Osteocyte (in vitro differentiated cells): ENCODE measurements around the gene B4GALNT4. TPM values are rescaled to one million over a fixed set of nuclear protein-coding genes. Genes with fewer than 3 reads are reported as not detected.
"Not testable (repeated sequence)": the region's sequence is repeated elsewhere in the genome, so short reads cannot be mapped to it uniquely, and the experiment has no call there.

ENCODE experiments used
- DNase-seq: peaks from one replicate; pipeline ENCODE4 v3.0.0; 2021; ENCODE audit warnings: mixed read lengths; ENCODE audit not compliant: unreplicated experiment; ENCODE audit errors: extremely low spot score
- H3K27ac Mint-ChIP-seq: one replicate; pipeline ENCODE4 v1.8.0; 2021; ENCODE audit warnings: mild to moderate bottlenecking, mixed read lengths; ENCODE audit not compliant: unreplicated experiment
- H3K27me3 Mint-ChIP-seq: one replicate; pipeline ENCODE4 v1.8.0; 2021; ENCODE audit warnings: mixed read lengths; ENCODE audit not compliant: unreplicated experiment
- H3K36me3 Mint-ChIP-seq: one replicate; pipeline ENCODE4 v1.8.0; 2021; ENCODE audit warnings: mixed read lengths; ENCODE audit not compliant: unreplicated experiment
- H3K4me1 Mint-ChIP-seq: one replicate; pipeline ENCODE4 v1.8.0; 2021; ENCODE audit warnings: mixed read lengths; ENCODE audit not compliant: unreplicated experiment
- H3K4me3 Mint-ChIP-seq: one replicate; pipeline ENCODE4 v1.8.0; 2021; ENCODE audit warnings: mild to moderate bottlenecking, moderate library complexity, mixed read lengths; ENCODE audit not compliant: unreplicated experiment
- H3K9me3 Mint-ChIP-seq: one replicate; pipeline ENCODE4 v1.8.0; 2021; ENCODE audit warnings: mixed read lengths; ENCODE audit not compliant: unreplicated experiment
- CTCF ChIP-seq: fragments of 200-600 bp; sonication (generic); IDR thresholded peaks from 2 replicates; pipeline ENCODE4 v1.5.0; 2021; ENCODE audit warnings: antibody characterized with exemption, mild to moderate bottlenecking, moderate library complexity
- total RNA-seq: library from RNA; stranded (reverse); gene quantifications from 2 replicates; pipeline ENCODE4 v1.2.1, GENCODE V29; 2021

Gene B4GALNT4
- total RNA-seq, 1 donor from 2014 or later, result 63.3 TPM

- Mint-ChIP-seq H3K4me1 (peaks cover 24% of the 10 kb centered on the region), H3K4me3 (no peak overlapping the region), H3K27me3 (peaks cover 5% of the 10 kb centered on the region), H3K27ac (no peak overlapping the region), H3K36me3 (no peaks in the 10 kb centered on the region), H3K9me3 (no peaks in the 10 kb centered on the region)
- DNase-seq, result no peak
- no peak for TF ChIP-seq CTCF
Measured at GRCh38 chr11:340539-341512, 28.5 kb upstream of the B4GALNT4 start.

DNA sequence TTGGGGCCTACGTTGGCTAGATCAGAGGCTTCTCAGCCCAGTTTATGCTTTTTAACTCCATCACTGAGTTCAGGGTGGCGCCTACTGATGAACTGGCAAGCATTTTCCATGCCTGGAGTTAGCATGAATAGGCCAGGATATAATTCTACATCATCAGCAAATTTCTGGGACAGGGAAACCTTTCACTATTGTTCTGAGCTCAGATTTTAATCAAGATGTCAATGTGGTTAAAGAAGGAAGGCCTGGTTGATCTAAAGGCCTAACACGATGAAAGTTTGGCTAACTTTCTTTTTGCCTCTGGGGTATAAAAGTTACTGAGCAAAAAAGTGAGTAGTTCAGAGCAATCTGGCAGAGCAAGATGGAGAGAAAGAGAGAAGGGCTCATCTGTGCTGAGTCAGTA lies 27.0 kb upstream of the B4GALNT4 start:
- Mint-ChIP-seq H3K9me3 (no peaks in the 10 kb centered on the region), H3K4me1 (peaks cover 9% of the 10 kb centered on the region), H3K27ac (peak overlapping the region; percentile 55), H3K4me3 (no peak overlapping the region), H3K27me3 (peaks cover 5% of the 10 kb centered on the region), H3K36me3 (no peaks in the 10 kb centered on the region)
- TF ChIP-seq CTCF, result no peak
- no peak for DNase-seq

DNA sequence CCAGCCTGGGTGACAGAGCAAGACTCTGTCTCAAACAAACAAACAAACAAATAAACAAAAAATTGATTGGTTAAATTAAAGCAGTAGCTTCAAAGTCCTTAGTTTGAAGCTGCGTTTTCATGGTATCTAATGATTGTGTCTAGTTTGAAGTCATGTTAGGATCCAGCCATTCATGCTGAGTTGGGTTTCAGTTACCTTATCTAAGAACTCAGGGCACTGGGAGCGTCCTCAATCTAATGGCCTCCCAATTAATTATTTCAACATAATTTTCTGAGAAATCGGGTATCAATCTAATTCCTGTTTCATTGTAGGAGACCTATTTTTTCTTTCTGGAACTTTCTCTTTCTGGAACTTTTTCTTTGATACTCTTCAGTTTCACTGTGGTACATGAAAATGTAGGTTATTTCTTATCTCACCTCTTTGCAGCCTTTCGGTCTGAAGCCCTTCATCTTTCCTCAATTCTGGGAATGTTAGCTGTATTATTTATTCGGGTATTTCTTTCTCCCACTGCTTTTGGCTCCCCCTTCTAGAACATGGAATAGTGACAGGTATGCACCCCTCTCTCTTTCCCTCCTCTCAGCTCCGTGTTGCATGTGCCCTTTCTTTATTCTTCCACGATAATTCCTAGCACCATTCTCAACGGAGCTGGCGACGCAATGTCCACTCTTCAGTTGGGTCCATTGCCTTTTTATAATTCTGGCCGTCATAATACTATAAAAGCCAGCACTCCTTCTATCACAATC lies 24.3 kb upstream of the B4GALNT4 start:
- H3K4me1 Mint-ChIP-seq, result peaks cover 4% of the 10 kb centered on the region
- H3K36me3 Mint-ChIP-seq, result no peaks in the 10 kb centered on the region

GRCh38 chr11:346529-346928 lies 22.8 kb upstream of the B4GALNT4 start:
- Mint-ChIP-seq H3K36me3 (no peaks in the 10 kb centered on the region), H3K9me3 (no peaks in the 10 kb centered on the region)
- no peak for DNase-seq

More for the DNA sequence above, 24.3 kb upstream of the B4GALNT4 start:
- H3K9me3 Mint-ChIP-seq, result no peaks in the 10 kb centered on the region
- peaks cover 5% of the 10 kb centered on the region for H3K27me3 Mint-ChIP-seq
- H3K27ac Mint-ChIP-seq, result no peak overlapping the region
- TF ChIP-seq CTCF, result no peak
- no peak for DNase-seq
- no peak overlapping the region for H3K4me3 Mint-ChIP-seq

DNA sequence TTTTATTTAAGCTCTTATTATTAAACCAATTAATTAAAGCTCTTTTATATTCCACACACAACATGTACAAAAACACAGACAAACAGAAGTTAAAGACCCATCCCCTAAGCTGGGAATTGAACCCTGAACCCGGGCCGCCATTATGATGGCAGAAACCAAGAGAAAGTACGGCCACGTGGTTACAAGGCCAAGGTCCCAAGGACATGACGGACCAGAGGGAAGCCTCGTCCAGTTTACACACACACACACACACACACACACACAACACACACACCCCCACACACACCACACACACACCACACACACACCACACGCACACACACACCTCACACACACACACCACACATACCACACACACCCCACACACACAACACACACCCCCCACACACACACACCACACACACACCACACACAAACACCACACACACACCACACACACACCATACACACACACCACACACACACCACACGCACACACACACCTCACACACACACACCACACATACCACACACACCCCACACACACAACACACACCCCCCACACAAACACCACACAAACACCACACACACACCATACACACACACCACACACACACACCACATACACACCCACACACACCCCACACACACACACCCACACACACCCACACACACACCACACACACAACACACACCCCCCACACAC lies 19.9 kb upstream of the B4GALNT4 start:
- not testable (repeated sequence) for H3K36me3 Mint-ChIP-seq, H3K4me3 Mint-ChIP-seq, H3K27me3 Mint-ChIP-seq, H3K27ac Mint-ChIP-seq, H3K9me3 Mint-ChIP-seq, DNase-seq
- H3K4me1 Mint-ChIP-seq, result peaks cover 29% of the 10 kb centered on the region

More at GRCh38 chr11:346529-346928, 22.8 kb upstream of the B4GALNT4 start:
- Mint-ChIP-seq H3K4me1 (peaks cover 13% of the 10 kb centered on the region), H3K4me3 (no peak overlapping the region), H3K27me3 (no peaks in the 10 kb centered on the region), H3K27ac (no peak overlapping the region)
- TF ChIP-seq CTCF, result no peak

- DNase-seq, H3K4me3 Mint-ChIP-seq, H3K9me3 Mint-ChIP-seq, H3K27me3 Mint-ChIP-seq, H3K27ac Mint-ChIP-seq, H3K36me3 Mint-ChIP-seq: not testable (repeated sequence)
- peaks cover 35% of the 10 kb centered on the region for H3K4me1 Mint-ChIP-seq
Measured at GRCh38 chr11:350033-350722, 19.1 kb upstream of the B4GALNT4 start.
